HG02642 (cell line): ENCODE results near the gene TOR1AIP2.
"Not testable (repeated sequence)": the region's sequence is repeated elsewhere in the genome, so short reads cannot be mapped to it uniquely, and the experiment has no call there.

ENCODE experiments used
- ATAC-seq: cut with Tn5 transposase; IDR thresholded peaks from one replicate; pipeline ENCODE4 v1.9.1; 2021; ENCODE audit warnings: mild to moderate bottlenecking; ENCODE audit not compliant: unreplicated experiment, poor library complexity

Gene TOR1AIP2

GRCh38 chr1:179876300-179876715 lies 1.3 kb downstream of the TOR1AIP2 start:
- no peak for ATAC-seq

DNA sequence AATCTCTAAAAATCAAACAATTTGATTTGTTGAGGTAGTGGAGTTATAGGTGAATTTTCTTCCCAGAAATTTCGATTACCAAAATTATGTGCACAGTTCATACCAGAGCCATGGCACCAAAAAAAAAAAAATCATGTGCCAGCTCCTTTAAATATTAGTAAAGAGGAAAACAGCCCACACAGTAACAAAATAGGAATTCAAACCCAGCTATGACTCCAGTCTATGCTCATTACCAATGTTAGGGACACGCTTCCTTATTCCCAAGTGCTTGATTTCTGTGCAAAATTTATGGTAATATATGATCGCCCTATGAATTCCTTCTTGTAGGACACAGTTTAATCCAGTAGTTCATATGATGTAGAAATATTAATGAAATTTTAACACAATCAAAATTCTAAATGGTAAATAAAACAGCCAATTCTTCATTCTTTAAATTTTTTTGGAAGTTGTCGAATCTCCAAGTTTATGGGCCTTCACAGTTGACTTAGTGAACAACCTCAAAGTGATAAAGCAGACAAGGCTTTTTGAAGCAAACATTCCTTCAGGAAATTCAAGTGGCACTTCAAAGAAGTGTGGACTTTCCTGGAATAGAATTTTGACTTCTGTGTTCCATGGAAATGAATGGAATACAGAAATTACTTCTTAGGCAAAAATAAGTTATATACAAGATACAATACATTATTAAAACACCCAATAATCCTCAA lies 1.9 kb downstream of the TOR1AIP2 start:
- no peak for ATAC-seq

DNA sequence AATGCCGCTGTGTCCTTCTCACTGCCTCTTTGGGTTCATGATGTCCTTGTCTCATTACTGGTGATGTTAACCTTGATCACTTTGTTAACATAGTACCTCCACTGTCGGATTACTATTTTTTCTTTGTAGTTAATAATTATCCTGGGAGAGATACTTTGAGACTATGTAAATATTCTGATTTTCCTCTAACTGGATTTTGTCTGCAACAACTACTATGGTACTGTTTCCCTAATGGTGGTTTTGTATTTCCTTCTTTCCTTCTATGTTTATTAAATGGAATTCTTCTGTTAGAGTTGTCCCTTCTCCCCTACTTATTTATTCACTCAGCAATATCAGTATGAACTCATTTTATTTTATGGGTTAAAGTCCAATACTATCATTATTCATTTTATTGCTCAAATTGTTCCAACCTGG lies 4.2 kb downstream of the TOR1AIP2 start:
- no peak for ATAC-seq

GRCh38 chr1:179872558-179872957 lies 5.0 kb downstream of the TOR1AIP2 start:
- ATAC-seq: no peak

DNA sequence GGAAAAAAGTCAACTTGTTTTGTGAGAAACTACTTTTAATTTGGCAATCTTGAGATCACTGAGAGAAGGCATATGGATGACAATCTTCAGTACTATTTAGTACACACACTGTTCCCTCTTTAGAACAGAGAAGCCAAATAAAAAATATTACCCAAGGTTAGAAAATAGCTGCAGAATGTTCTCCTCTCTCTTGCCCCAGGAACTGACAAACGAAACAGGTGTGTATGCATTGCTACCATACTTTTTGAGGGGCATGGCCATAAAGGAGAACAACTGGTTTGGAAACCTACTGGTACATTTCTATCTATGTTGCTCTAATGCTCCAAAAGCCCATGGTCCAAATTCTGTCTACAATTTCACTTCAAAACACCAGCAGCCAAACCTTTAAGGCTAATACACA lies 5.7 kb downstream of the TOR1AIP2 start:
- ATAC-seq: no peak

GRCh38 chr1:179870870-179871269 lies 6.7 kb downstream of the TOR1AIP2 start:
- no peak for ATAC-seq

GRCh38 chr1:179867493-179868330 lies 9.9 kb downstream of the TOR1AIP2 start:
- ATAC-seq: peak; percentile 75

GRCh38 chr1:179866616-179867015 lies 11.0 kb downstream of the TOR1AIP2 start:
- no peak for ATAC-seq

DNA sequence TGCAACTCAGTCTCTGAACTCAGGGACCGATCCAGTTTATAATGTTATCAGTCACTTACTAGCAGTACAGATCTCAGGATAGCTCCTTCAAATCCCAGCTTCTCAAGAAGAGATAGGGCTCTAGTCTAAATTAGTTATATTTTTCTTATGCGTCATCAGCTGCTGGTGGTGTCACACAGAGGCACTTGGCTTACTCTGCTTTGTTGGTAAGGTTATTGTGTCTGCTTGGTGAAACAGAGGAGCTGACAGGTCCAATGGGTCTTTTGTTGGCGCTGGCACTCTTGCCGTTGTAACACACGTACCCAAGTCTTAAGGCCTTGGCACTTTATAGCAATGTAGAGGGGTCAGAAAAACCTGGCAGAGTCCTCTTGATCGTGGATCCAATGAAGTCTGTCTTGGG lies 12.2 kb downstream of the TOR1AIP2 start:
- ATAC-seq: no peak

DNA sequence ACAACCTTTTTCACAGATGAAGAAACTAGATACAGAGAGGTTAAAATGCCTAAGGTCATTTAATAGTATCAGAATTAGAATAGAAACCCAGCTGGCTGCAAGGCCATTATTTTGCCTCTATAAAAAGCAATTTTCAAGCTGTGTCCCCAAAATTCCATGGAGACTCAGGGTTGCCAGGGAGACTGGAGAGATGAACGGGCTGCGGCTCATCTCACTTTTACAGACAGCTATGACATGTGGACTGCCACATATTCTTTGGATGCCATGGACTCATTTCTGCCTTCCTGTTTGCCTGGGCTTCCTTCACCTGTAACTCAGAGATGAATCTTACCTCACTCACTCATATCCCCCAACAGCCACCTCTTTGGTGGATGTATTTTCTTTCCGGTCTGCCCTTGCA lies 17.0 kb downstream of the TOR1AIP2 start:
- no peak for ATAC-seq

DNA sequence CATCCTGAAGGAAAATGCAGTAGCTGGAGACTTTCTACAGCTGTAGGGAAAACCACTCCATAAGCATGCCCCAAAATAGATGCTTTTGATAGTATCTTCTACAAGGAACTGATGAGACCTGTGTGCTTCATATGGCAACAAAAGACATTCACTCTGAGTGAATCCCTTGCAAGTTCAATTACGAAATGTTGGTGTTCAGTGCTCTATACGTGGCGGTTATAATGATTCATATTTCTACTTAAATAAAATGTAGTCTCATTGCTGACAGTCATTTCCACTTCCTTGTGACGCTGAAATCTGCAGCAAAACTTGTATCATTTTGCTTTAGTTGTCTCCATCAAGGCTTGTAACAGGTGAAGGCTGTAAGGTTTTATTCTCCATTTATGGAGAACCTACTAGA lies 20.6 kb downstream of the TOR1AIP2 start:
- ATAC-seq: no peak

DNA sequence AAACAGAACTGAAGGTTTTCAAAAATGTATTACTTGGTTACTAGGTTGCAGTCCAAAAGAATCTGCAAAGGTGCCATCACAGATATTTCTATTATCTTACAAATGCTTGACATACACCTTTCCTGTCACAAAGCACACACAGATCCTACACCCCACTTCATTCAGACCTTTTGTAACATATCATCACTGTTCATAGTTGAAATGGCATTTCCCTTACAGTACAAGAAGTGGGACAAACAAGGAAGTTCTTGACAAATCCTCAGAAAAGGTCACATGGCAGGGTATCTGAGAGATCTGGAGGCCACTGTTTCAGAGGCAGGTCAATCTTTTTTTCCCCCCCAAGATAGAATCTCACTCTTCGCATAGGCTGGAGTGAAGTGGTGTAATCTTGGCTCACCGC lies 21.3 kb downstream of the TOR1AIP2 start:
- ATAC-seq: no peak

- ATAC-seq: not testable (repeated sequence)
These were observed 21.8 kb downstream of the TOR1AIP2 start for GRCh38 chr1:179855831-179856230.

DNA sequence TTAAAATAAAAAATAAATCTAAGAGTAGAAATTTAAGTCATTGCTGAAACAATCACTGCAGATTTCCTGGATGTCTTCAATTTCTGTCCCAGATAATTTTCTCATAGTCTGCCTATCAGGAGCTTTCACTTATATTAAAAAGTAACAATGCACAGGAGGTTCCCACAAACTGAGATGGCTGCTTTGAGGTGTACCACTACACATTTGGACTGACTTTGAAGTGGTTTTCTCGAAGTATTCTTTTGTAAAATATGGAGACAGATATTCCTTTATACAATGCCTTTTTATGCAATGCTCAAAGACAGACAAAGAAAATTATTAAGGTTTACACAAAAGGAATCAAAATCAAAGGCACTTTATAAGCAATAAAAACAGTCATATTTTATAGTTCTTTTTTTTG lies 24.5 kb downstream of the TOR1AIP2 start:
- no peak for ATAC-seq

- no peak for ATAC-seq
These were observed 29.4 kb downstream of the TOR1AIP2 start for GRCh38 chr1:179848233-179848632.

GRCh38 chr1:179840107-179840506 lies 37.5 kb downstream of the TOR1AIP2 start:
- no peak for ATAC-seq

DNA sequence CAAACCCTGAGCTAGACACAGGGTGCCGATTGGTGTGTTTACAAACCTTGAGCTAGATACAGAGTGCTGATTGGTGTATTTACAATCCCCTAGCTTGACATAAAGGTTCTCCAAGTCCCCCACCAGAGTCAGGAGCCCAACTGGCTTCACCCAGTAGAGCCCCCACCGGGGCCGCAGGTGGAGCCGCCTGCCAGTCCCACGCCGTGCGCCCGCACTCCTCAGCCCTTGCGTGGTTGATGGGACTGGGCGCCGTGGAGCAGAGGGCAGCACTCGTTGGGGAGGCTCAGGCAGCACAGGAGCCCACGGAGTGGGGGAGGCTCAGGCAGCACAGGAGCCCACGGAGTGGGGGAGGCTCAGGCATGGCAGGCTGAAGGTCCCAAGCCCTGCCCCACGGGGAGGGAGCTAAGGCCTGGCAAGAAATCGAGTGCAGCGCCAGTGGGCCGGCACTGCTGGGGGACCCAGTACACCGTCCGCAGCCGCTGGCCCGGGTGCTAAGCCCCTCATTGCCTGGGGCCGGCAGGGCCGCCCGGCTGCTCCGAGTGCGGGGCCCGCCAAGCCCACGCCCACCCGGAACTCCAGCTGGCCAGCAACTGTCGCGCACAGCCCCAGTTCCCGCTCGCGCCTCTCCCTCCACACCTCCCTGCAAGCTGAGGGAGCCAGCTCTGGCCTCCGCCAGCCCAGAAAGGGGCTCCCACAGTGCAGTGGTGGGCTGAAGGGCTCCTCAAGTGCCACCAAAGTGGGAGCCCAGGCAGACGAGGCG lies 40.7 kb downstream of the TOR1AIP2 start:
- not testable (repeated sequence) for ATAC-seq

DNA sequence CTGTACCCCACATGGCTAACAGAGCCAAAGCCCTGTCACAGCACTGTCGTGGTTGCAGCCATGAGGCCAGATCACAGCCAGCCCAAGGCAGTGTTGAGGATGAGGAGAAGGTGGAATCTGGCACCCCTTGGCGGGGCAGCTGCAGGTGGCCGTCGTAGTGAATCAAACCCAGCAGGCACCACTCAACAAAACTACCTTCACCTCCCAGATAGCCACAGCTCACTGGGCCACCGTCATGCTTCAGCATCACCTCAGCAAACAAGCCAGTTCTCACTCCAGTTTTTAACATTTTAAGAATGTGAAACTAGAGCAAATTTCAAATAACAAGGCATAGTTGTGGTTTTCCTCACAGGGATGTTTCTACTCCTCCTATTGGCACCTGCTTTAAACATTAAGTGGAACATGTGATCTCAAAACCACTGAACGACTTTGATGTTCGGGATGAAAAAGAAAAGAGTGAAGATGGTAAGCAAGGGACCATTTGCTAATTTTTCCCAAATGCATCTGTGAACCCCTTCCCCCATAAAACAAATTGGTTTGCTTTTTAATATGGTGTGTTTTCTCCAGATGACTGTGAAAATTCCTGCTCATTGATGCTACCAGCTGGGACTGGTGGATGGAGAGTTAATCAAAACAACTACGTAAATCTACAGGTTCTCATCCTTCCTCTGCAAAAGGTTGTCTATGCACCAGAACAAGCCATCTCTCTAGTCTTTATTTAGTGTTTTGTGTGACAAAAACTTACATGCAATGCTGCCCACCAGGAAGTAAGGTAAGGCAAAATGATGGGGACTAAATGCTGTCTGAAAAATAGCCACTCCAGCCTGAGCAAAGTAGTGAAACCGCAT lies 45.5 kb downstream of the TOR1AIP2 start:
- ATAC-seq: no peak

- ATAC-seq: no peak
These were observed 46.4 kb downstream of the TOR1AIP2 start for GRCh38 chr1:179831225-179831624.

GRCh38 chr1:179828554-179829110 lies 49.0 kb downstream of the TOR1AIP2 start:
- ATAC-seq: no peak
